IMR-90 (cell line): ENCODE measurements around the gene HNRNPH1. TPM values are rescaled to one million over a fixed set of nuclear protein-coding genes. Genes with fewer than 3 reads are reported as not detected.
A peak's percentile ranks its signal among the peaks of the same experiment; 100 is the strongest.

Experiments
- ATAC-seq: fragments of 200-7000 bp; cut with Tn5 transposase; 2 replicates; pipeline ENCODE4 v1.9.1; 2020; ENCODE audit warnings: low read depth, mild to moderate bottlenecking, moderate library complexity
- BruUV-seq: library from RNA; stranded (reverse); fragments of 400-500 nt; replicated peaks from 2 replicates; lab custom pipeline; 2021; lab: Mats Ljungman, UMichigan
- CTCF ChIA-PET: fragments of 300-600 bp; formaldehyde crosslinking; extraction: SDS; loops from one replicate; lab custom pipeline; 2021; ENCODE audit warnings: antibody characterized with exemption; lab: Yijun Ruan, JAX
- POLR2A ChIA-PET: fragments of 300-600 bp; sonication (Branson Sonifier 250); formaldehyde crosslinking; loops from one replicate; lab custom pipeline; 2022; ENCODE audit warnings: antibody characterized with exemption; ENCODE audit not compliant: unreplicated experiment; lab: Charles Lee
- DNase-seq: peaks from one replicate; pipeline ENCODE4 v3.0.0; 2013
- H2AFZ ChIP-seq: replicated peaks from 2 replicates; pipeline ENCODE3; 2013; ENCODE audit warnings: low read length, mild to moderate bottlenecking; ENCODE audit not compliant: poor library complexity
- H2AK5ac ChIP-seq: 2 replicates; pipeline ENCODE4 v1.6.1; 2013; ENCODE audit warnings: low read depth, low read length, inconsistent platforms
- H2AK9ac ChIP-seq: replicated peaks from 2 replicates; pipeline ENCODE3; 2013; ENCODE audit warnings: mild to moderate bottlenecking, low read depth, low read length, moderate library complexity; ENCODE audit not compliant: poor library complexity
- H2BK120ac ChIP-seq: 2 replicates; pipeline ENCODE4 v1.6.1; 2013; ENCODE audit warnings: low read depth, low read length, inconsistent platforms
- H2BK15ac ChIP-seq: 3 replicates; pipeline ENCODE4 v1.6.1; 2013; ENCODE audit warnings: low read depth, low read length, inconsistent platforms
- H2BK20ac ChIP-seq: 2 replicates; pipeline ENCODE4 v1.6.1; 2013; ENCODE audit warnings: low read depth, mild to moderate bottlenecking, inconsistent platforms, low read length, moderate library complexity
- H2BK5ac ChIP-seq: 2 replicates; pipeline ENCODE4 v1.6.1; 2013; ENCODE audit warnings: mild to moderate bottlenecking, low read depth, low read length, inconsistent platforms; ENCODE audit not compliant: poor library complexity, severe bottlenecking
- H3K14ac ChIP-seq: replicated peaks from 2 replicates; pipeline ENCODE4 v1.6.1; 2013; ENCODE audit warnings: low read depth, low read length, inconsistent platforms
- H3K18ac ChIP-seq: 2 replicates; pipeline ENCODE4 v1.6.1; 2013; ENCODE audit warnings: low read depth, low read length, control low read depth
- H3K23ac ChIP-seq: 2 replicates; pipeline ENCODE4 v1.6.1; 2013; ENCODE audit warnings: low read depth, low read length, inconsistent platforms
- H3K27ac ChIP-seq: 2 replicates; pipeline ENCODE4 v1.5.1; 2013; ENCODE audit warnings: mild to moderate bottlenecking, control low read depth, low read length; ENCODE audit not compliant: insufficient read depth
- H3K27me3 ChIP-seq: 2 replicates; pipeline ENCODE4 v1.6.1; 2013; ENCODE audit warnings: low read length; ENCODE audit not compliant: control insufficient read depth, insufficient read depth
- H3K36me3 ChIP-seq: 2 replicates; pipeline ENCODE4 v1.6.1; 2013; ENCODE audit warnings: low read length, mixed read lengths; ENCODE audit not compliant: control insufficient read depth, insufficient read depth
- H3K4ac ChIP-seq: 2 replicates; pipeline ENCODE4 v1.6.1; 2013; ENCODE audit warnings: low read depth, low read length, inconsistent platforms
- H3K4me1 ChIP-seq: 2 replicates; pipeline ENCODE4 v1.6.1; 2013; ENCODE audit warnings: low read length, mixed read lengths; ENCODE audit not compliant: control insufficient read depth, insufficient read depth
- H3K4me2 ChIP-seq: 2 replicates; pipeline ENCODE4 v1.6.1; 2013; ENCODE audit warnings: low read depth, mild to moderate bottlenecking, control low read depth, low read length, moderate library complexity
- H3K4me3 ChIP-seq: 2 replicates; pipeline ENCODE4 v1.5.1; 2013; ENCODE audit warnings: low read depth, mild to moderate bottlenecking, control low read depth, low read length, moderate library complexity; ENCODE audit not compliant: insufficient read depth
- H3K56ac ChIP-seq: 2 replicates; pipeline ENCODE4 v1.6.1; 2013; ENCODE audit warnings: low read length, inconsistent platforms; ENCODE audit not compliant: insufficient read depth; ENCODE audit errors: extremely low read depth
- H3K79me1 ChIP-seq, 2 experiments: 2 replicates each; pipeline ENCODE4 v1.6.1; 2013; ENCODE audit warnings: low read length in 2 of 2, inconsistent platforms in 1 of 2, low read depth in 1 of 2
- H3K9ac ChIP-seq: 2 replicates; pipeline ENCODE4 v1.6.1; 2013; ENCODE audit warnings: low read depth, low read length, control low read depth
- H3K9me1 ChIP-seq: 2 replicates; pipeline ENCODE4 v1.6.1; 2013; ENCODE audit warnings: low read length, inconsistent platforms; ENCODE audit not compliant: insufficient read depth
- H3K9me3 ChIP-seq: 2 replicates; pipeline ENCODE4 v1.6.1; 2013; ENCODE audit warnings: low read length; ENCODE audit not compliant: control insufficient read depth, insufficient read depth
- H4K20me1 ChIP-seq: 2 replicates; pipeline ENCODE4 v1.6.1; 2013; ENCODE audit warnings: low read length, inconsistent platforms; ENCODE audit not compliant: insufficient read depth
- H4K5ac ChIP-seq: 2 replicates; pipeline ENCODE4 v1.6.1; 2013; ENCODE audit warnings: mild to moderate bottlenecking, low read depth, low read length, control low read depth
- H4K8ac ChIP-seq, 2 experiments: 2 replicates each; pipeline ENCODE4 v1.6.1; 2013; ENCODE audit warnings: low read depth in 2 of 2, low read length in 2 of 2, control low read depth in 1 of 2, inconsistent platforms in 1 of 2
- H4K91ac ChIP-seq: 2 replicates; pipeline ENCODE4 v1.6.1; 2013; ENCODE audit warnings: low read depth, low read length, inconsistent platforms; ENCODE audit not compliant: insufficient read depth
- BHLHE40 ChIP-seq: fragments of 150-350 bp; IDR thresholded peaks from 2 replicates; pipeline ENCODE4 v1.6.1; 2016; ENCODE audit warnings: mild to moderate bottlenecking, low read depth, low read length
- CEBPB ChIP-seq: IDR thresholded peaks from 2 replicates; pipeline ENCODE4 v1.6.1; 2012; ENCODE audit warnings: low read depth, low read length, improper control_type of control experiment
- CHD1 ChIP-seq: IDR thresholded peaks from 2 replicates; pipeline ENCODE4 v1.6.1; 2012; ENCODE audit warnings: low read depth, low read length, improper control_type of control experiment
- CTCF ChIP-seq: conservative IDR thresholded peaks from 2 replicates; pipeline ENCODE4 v1.5.1; 2012; ENCODE audit warnings: mild to moderate bottlenecking, low read depth, low read length, improper control_type of control experiment
- ELK1 ChIP-seq: fragments of 150-350 bp; IDR thresholded peaks from 2 replicates; pipeline ENCODE4 v1.6.1; 2016; ENCODE audit warnings: low read depth, mild to moderate bottlenecking, low read length, moderate library complexity, borderline replicate concordance
- FOS ChIP-seq: fragments of 150-350 bp; IDR thresholded peaks from 2 replicates; pipeline ENCODE4 v1.6.1; 2016; ENCODE audit warnings: low read depth, low read length
- MAFK ChIP-seq: IDR thresholded peaks from 2 replicates; pipeline ENCODE4 v1.6.1; 2012; ENCODE audit warnings: low read depth, low read length, improper control_type of control experiment
- MAZ ChIP-seq: IDR thresholded peaks from 2 replicates; pipeline ENCODE4 v1.6.1; 2012; ENCODE audit warnings: low read depth, mild to moderate bottlenecking, low read length, improper control_type of control experiment, moderate library complexity, borderline replicate concordance
- NFE2L2 ChIP-seq: fragments of 150-350 bp; IDR thresholded peaks from 2 replicates; pipeline ENCODE4 v1.6.1; 2016; ENCODE audit warnings: low read depth, mild to moderate bottlenecking, low read length
- RAD21 ChIP-seq: IDR thresholded peaks from 2 replicates; pipeline ENCODE4 v1.6.1; 2012; ENCODE audit warnings: low read length, improper control_type of control experiment
- RCOR1 ChIP-seq: IDR thresholded peaks from 2 replicates; pipeline ENCODE4 v1.6.1; 2012; ENCODE audit warnings: mild to moderate bottlenecking, low read length, improper control_type of control experiment; ENCODE audit not compliant: insufficient replicate concordance
- SMC3 ChIP-seq: fragments of 150-350 bp; IDR thresholded peaks from 2 replicates; pipeline ENCODE4 v1.6.1; 2016; ENCODE audit warnings: low read depth, mild to moderate bottlenecking, antibody characterized with exemption, low read length, moderate library complexity
- dilution Hi-C: fragments of 300-500 bp; cut with HindIII; formaldehyde crosslinking; loops from one replicate; pipeline ENCODE4 v1.14.3; 2018; ENCODE audit warnings: low sequenced_read_pairs; ENCODE audit not compliant: unreplicated experiment
- in situ Hi-C: fragments of 300-500 bp; cut with MboI; formaldehyde crosslinking; loops from 3 replicates; pipeline ENCODE4 v1.14.3; 2019; ENCODE audit warnings: low sequenced_read_pairs, inconsistent platforms, mixed read lengths
- intact Hi-C: fragments of 100-400 bp; cut with micrococcal nuclease; formaldehyde crosslinking; loops from 2 replicates; pipeline ENCODE4 v1.10.0; 2022
- polyA plus RNA-seq, 3 experiments: library from polyadenylated mRNA; depleted of rRNA; stranded (reverse); fragments of >200 nt; gene quantifications; 2 replicates each; pipeline ENCODE4 v1.2.3, GENCODE V29; 2012; ENCODE audit warnings: low replicate concordance in 1 of 3
- total RNA-seq: library from RNA; depleted of rRNA; stranded (reverse); fragments of >200 nt; gene quantifications from 2 replicates; pipeline ENCODE4 v1.2.3, GENCODE V29; 2012

The HNRNPH1 gene
- total and polyA plus RNA-seq, 2 of the 4 experiments (the other 2 are of a cell fraction): 288 to 300 TPM

DNA sequence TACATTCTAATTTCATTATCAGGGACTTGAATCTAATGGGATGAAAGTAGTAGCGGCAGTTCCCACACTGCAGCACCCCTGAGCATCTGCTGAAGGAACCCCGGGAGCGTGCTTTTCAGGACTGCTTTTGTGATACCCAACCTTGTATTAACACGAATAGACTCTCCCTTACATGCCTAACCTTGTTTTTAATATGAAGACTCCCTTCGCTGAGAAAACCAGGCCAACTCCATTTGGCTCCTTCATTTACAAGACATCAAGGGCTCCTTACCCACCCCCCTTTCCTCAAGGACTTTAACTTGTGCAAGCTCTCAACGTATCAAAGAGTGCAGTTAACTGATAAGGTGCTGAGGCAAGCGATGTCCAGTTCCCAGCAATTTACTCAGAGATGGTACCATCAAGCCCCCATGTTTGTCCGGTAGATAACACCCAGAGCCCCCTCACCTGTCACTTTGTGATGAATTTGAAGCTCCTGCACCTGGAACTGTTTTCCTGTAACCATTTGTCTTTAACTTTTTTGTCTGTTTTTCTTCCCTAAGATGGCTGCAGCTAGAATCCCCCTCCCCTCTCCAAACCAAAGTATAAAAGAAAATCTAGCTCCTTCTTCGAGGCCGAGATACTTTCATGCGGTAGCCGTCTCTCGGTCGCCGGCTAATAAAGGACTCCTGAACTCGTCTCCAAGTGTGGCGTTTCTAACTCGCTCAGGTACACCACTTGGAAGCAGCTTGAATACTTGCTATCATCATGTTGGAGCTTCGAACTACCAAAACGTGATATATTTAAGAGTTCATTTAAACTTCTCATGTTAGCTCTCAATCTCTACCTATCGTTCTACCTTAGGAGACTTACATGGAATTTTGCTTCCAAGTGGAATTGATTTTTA is 10.7 kb downstream of the HNRNPH1 start (continued):
- TF ChIP-seq FOS: no peak
- TF ChIP-seq RAD21: no peak

GRCh38 chr5:179610903-179611265 is 12.6 kb downstream of the HNRNPH1 start:
- H3K36me3 ChIP-seq: peaks cover 77% of the 10 kb centered on the region
- H4K8ac ChIP-seq: no peak overlapping the region
- no peak overlapping the region for H3K4me2 ChIP-seq
- no peak overlapping the region for H3K14ac ChIP-seq
- H3K27me3 ChIP-seq: no peaks in the 10 kb centered on the region
- ChIA-PET POLR2A (interaction anchor here (0.5 kb wide), 1 partner anchor 29 kb away, joined by 3 read pairs; no protein-coding TSS in a partner anchor), CTCF (interaction anchor here (0.6 to 1.6 kb wide), 2 partner anchors 13 to 19 kb away, joined by 5 read pairs; partner anchors contain the start of gene HNRNPH1)
- H3K4me1 ChIP-seq: peaks cover 5% of the 10 kb centered on the region
- no peak overlapping the region for H4K5ac ChIP-seq
- intact Hi-C loops (no loop called here), dilution Hi-C loops (no loop called here), in situ Hi-C loops (no loop called here)
- no peak overlapping the region for H3K4ac ChIP-seq
- H2BK20ac ChIP-seq: no peak overlapping the region
- H3K79me1 ChIP-seq: peaks cover 22 to 66% of the 10 kb centered on the region in 2 experiments
- H4K91ac ChIP-seq: no peak overlapping the region
- no peak overlapping the region for H2AFZ ChIP-seq
- H3K27ac ChIP-seq: no peak overlapping the region
- no peak overlapping the region for H2BK120ac ChIP-seq
- no peak for DNase-seq
- H2AK5ac ChIP-seq: no peak overlapping the region
- H3K4me3 ChIP-seq: no peak overlapping the region
- no peak overlapping the region for H3K56ac ChIP-seq
- peaks cover 12% of the 10 kb centered on the region; the same call in 1 of the 2 replicates for H3K9me1 ChIP-seq
- ATAC-seq: peak; percentile 1; the same call in 1 of the 2 replicates
- no peak overlapping the region for H2BK15ac ChIP-seq
- no peak overlapping the region for H2AK9ac ChIP-seq
- H3K23ac ChIP-seq: 0 out of 2 replicates have a peak overlapping the region, but pooled peaks have one; percentile 7
- H4K20me1 ChIP-seq: peaks cover 91% of the 10 kb centered on the region
- H3K9me3 ChIP-seq: no peaks in the 10 kb centered on the region
- H3K9ac ChIP-seq: no peak overlapping the region
- no peak overlapping the region for H3K18ac ChIP-seq
- no TSS peak for BruUV-seq
- no peak overlapping the region for H2BK5ac ChIP-seq
- no peak for TF ChIP-seq MAFK
- no peak for TF ChIP-seq SMC3
- no peak for TF ChIP-seq MAZ
- no peak for TF ChIP-seq CTCF
- no peak for TF ChIP-seq BHLHE40
- no peak for TF ChIP-seq CEBPB
- TF ChIP-seq RAD21: no peak
- no peak for TF ChIP-seq ELK1
- no peak for TF ChIP-seq RCOR1
- TF ChIP-seq CHD1: no peak
- TF ChIP-seq NFE2L2: no peak
